HepG2 (cell line): ENCODE results near the gene NME7. TPM values are rescaled to one million over a fixed set of nuclear protein-coding genes. Genes with fewer than 3 reads are reported as not detected.
A peak's percentile ranks its signal among the peaks of the same experiment; 100 is the strongest.

Experiments
- KLF13 ChIP-seq: sonication (generic); formaldehyde crosslinking; IDR thresholded peaks from 2 replicates; pipeline ENCODE4 v1.4.0; 2020; ENCODE audit warnings: mild to moderate bottlenecking, missing genetic modification reagents
- NFYC ChIP-seq: IDR thresholded peaks from 2 replicates; pipeline ENCODE4 v1.6.1; 2016; ENCODE audit warnings: missing genetic modification reagents, missing compliant biosample characterization
- NRL ChIP-seq: sonication (generic); formaldehyde crosslinking; IDR thresholded peaks from 2 replicates; pipeline ENCODE4 v1.5.0; 2020; ENCODE audit warnings: missing genetic modification reagents, mild to moderate bottlenecking, moderate library complexity, borderline replicate concordance
- PITX1 ChIP-seq: sonication (generic); formaldehyde crosslinking; IDR thresholded peaks from 2 replicates; pipeline ENCODE4 v1.5.1; 2020; ENCODE audit warnings: mild to moderate bottlenecking, missing genetic modification reagents
- RFX5 ChIP-seq: IDR thresholded peaks from 2 replicates; pipeline ENCODE4 v1.6.1; 2011; ENCODE audit warnings: low read depth, low read length, improper control_type of control experiment
- SMAD9 ChIP-seq: sonication (generic); formaldehyde crosslinking; IDR thresholded peaks from 2 replicates; pipeline ENCODE4 v1.5.1; 2020; ENCODE audit warnings: mild to moderate bottlenecking, missing genetic modification reagents
- TCF7 ChIP-seq: sonication (generic); IDR thresholded peaks from 2 replicates; pipeline ENCODE4 v1.6.1; 2016; ENCODE audit warnings: antibody characterized with exemption, low read depth
- TMF1 ChIP-seq: sonication (generic); formaldehyde crosslinking; IDR thresholded peaks from 2 replicates; pipeline ENCODE4 v1.8.1; 2022; ENCODE audit warnings: low read depth, missing genetic modification reagents
- ZNF501 ChIP-seq: sonication (generic); formaldehyde crosslinking; IDR thresholded peaks from 2 replicates; pipeline ENCODE4 v1.5.1; 2020; ENCODE audit warnings: mild to moderate bottlenecking, moderate library complexity, missing genetic modification reagents
- ZNF615 ChIP-seq: sonication (generic); formaldehyde crosslinking; IDR thresholded peaks from 2 replicates; pipeline ENCODE4 v1.5.0; 2020; ENCODE audit warnings: mild to moderate bottlenecking, missing genetic modification reagents, borderline replicate concordance
- ZNF713 ChIP-seq: sonication (generic); formaldehyde crosslinking; IDR thresholded peaks from 2 replicates; pipeline ENCODE4 v1.4.0; 2020; ENCODE audit warnings: mild to moderate bottlenecking, missing genetic modification reagents
- polyA plus RNA-seq, 8 experiments: library from polyadenylated mRNA; depleted of rRNA in 3 of 8; stranded (reverse) in 7 of 8; unstranded in 1 of 8; fragments of >200 nt; fragmentation: Illumina TruSeq in 4 of 8; extraction: Trizol in 4 of 8; gene quantifications; 2 replicates each; pipeline versions ENCODE4 v1.2.1 to v1.2.3, GENCODE V29; 2011 to 2016; ENCODE audit warnings: low read depth in 4 of 8, missing spikeins in 1 of 8, mixed read lengths in 1 of 8; ENCODE audit not compliant: insufficient read depth in 1 of 8
- total RNA-seq, 5 experiments: library from RNA; depleted of rRNA; stranded (reverse); fragments of >200 nt; fragmentation: Illumina TruSeq; extraction: Trizol; gene quantifications; 2 replicates each; pipeline ENCODE4 v1.2.3, GENCODE V29; 2016; ENCODE audit warnings: low read depth in 1 of 5
- TF ChIP-seq, protein P1 (sequence below): sonication (generic); formaldehyde crosslinking; IDR thresholded peaks from 2 replicates; pipeline ENCODE4 v1.4.0; 2020; ENCODE audit warnings: missing genetic modification reagents
- TF ChIP-seq, protein P2 (sequence below): sonication (generic); formaldehyde crosslinking; IDR thresholded peaks from 2 replicates; pipeline ENCODE4 v1.5.0; 2020; ENCODE audit warnings: missing genetic modification reagents
- TF ChIP-seq, protein P3 (sequence below): sonication (generic); formaldehyde crosslinking; IDR thresholded peaks from 2 replicates; pipeline ENCODE4 v1.8.0; 2022; ENCODE audit warnings: missing genetic modification reagents, mild to moderate bottlenecking, moderate library complexity, borderline replicate concordance
- TF ChIP-seq, protein P4 (sequence below): sonication (generic); formaldehyde crosslinking; IDR thresholded peaks from 2 replicates; pipeline ENCODE4 v1.8.1; 2023; ENCODE audit warnings: mild to moderate bottlenecking, missing genetic modification reagents
- TF ChIP-seq, protein P5 (sequence below): IDR thresholded peaks from 2 replicates; pipeline ENCODE4 v1.6.1; 2016; ENCODE audit warnings: low read depth, missing genetic modification reagents, missing compliant biosample characterization
- TF ChIP-seq, protein P6 (sequence below): IDR thresholded peaks from 2 replicates; pipeline ENCODE4 v1.6.1; 2016; ENCODE audit warnings: mild to moderate bottlenecking, missing biosample characterization, missing genetic modification reagents

The NME7 gene
- total and polyA plus RNA-seq, 2 of the 13 experiments (the other 11 are each of a cell fraction or from before 2014, with no cell fraction given): 9.4 to 22.5 TPM

DNA sequence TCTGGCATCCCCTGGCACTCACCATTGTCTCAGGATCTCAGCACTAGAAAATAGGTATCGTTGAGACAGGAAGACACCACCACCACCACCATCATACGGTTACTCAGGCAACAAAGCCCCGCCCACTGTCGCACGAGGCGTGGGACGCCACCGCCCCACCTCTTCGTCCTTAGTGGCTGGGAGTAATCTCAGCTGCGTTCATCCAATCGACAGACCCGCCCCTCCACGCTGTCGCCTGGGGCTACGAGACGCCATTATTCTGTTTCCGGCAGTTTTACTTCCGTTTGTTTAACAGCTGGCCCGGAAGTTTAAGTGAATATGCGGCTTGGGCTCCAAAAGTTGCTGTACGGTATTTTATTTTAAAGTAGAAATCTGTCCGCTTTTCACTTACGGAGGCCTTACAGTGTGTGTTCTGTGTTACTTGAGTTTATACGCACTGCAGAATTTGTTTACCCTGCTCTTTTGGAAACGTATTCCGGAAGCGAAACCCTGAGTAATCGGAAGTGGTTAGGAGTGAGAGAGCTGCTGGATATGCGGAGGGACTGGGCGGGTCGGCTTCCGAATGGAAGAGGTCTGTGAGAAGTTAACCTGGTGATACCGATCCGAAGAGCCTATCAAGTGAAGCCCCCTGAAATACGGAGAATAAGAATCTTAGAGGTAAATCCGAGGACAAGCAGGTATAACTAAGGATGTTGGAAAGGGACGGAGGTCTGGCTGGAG is at the start of gene NME7, which contains the start of gene BLZF1 (continued):
- no peak; the same call in 1 of the 2 replicates for TF ChIP-seq RFX5
- peak; percentile 77 for TF ChIP-seq ZNF501
- no peak for TF ChIP-seq SMAD9 (CRISPR knock-in tag)
- TF ChIP-seq, protein P1, sequence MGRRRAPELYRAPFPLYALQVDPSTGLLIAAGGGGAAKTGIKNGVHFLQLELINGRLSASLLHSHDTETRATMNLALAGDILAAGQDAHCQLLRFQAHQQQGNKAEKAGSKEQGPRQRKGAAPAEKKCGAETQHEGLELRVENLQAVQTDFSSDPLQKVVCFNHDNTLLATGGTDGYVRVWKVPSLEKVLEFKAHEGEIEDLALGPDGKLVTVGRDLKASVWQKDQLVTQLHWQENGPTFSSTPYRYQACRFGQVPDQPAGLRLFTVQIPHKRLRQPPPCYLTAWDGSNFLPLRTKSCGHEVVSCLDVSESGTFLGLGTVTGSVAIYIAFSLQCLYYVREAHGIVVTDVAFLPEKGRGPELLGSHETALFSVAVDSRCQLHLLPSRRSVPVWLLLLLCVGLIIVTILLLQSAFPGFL: no peak
- peak; percentile 72 for TF ChIP-seq NFYC (CRISPR knock-in tag)
- no peak for TF ChIP-seq TCF7
- TF ChIP-seq, protein P2, sequence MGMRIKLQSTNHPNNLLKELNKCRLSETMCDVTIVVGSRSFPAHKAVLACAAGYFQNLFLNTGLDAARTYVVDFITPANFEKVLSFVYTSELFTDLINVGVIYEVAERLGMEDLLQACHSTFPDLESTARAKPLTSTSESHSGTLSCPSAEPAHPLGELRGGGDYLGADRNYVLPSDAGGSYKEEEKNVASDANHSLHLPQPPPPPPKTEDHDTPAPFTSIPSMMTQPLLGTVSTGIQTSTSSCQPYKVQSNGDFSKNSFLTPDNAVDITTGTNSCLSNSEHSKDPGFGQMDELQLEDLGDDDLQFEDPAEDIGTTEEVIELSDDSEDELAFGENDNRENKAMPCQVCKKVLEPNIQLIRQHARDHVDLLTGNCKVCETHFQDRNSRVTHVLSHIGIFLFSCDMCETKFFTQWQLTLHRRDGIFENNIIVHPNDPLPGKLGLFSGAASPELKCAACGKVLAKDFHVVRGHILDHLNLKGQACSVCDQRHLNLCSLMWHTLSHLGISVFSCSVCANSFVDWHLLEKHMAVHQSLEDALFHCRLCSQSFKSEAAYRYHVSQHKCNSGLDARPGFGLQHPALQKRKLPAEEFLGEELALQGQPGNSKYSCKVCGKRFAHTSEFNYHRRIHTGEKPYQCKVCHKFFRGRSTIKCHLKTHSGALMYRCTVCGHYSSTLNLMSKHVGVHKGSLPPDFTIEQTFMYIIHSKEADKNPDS (CRISPR knock-in tag): no peak
- TF ChIP-seq, protein P3, sequence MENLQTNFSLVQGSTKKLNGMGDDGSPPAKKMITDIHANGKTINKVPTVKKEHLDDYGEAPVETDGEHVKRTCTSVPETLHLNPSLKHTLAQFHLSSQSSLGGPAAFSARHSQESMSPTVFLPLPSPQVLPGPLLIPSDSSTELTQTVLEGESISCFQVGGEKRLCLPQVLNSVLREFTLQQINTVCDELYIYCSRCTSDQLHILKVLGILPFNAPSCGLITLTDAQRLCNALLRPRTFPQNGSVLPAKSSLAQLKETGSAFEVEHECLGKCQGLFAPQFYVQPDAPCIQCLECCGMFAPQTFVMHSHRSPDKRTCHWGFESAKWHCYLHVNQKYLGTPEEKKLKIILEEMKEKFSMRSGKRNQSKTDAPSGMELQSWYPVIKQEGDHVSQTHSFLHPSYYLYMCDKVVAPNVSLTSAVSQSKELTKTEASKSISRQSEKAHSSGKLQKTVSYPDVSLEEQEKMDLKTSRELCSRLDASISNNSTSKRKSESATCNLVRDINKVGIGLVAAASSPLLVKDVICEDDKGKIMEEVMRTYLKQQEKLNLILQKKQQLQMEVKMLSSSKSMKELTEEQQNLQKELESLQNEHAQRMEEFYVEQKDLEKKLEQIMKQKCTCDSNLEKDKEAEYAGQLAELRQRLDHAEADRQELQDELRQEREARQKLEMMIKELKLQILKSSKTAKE: no peak
- TF ChIP-seq, protein P4, sequence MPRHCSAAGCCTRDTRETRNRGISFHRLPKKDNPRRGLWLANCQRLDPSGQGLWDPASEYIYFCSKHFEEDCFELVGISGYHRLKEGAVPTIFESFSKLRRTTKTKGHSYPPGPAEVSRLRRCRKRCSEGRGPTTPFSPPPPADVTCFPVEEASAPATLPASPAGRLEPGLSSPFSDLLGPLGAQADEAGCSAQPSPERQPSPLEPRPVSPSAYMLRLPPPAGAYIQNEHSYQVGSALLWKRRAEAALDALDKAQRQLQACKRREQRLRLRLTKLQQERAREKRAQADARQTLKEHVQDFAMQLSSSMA (CRISPR knock-in tag): no peak
- TF ChIP-seq TMF1 (CRISPR knock-in tag): no peak
- TF ChIP-seq, protein P5, sequence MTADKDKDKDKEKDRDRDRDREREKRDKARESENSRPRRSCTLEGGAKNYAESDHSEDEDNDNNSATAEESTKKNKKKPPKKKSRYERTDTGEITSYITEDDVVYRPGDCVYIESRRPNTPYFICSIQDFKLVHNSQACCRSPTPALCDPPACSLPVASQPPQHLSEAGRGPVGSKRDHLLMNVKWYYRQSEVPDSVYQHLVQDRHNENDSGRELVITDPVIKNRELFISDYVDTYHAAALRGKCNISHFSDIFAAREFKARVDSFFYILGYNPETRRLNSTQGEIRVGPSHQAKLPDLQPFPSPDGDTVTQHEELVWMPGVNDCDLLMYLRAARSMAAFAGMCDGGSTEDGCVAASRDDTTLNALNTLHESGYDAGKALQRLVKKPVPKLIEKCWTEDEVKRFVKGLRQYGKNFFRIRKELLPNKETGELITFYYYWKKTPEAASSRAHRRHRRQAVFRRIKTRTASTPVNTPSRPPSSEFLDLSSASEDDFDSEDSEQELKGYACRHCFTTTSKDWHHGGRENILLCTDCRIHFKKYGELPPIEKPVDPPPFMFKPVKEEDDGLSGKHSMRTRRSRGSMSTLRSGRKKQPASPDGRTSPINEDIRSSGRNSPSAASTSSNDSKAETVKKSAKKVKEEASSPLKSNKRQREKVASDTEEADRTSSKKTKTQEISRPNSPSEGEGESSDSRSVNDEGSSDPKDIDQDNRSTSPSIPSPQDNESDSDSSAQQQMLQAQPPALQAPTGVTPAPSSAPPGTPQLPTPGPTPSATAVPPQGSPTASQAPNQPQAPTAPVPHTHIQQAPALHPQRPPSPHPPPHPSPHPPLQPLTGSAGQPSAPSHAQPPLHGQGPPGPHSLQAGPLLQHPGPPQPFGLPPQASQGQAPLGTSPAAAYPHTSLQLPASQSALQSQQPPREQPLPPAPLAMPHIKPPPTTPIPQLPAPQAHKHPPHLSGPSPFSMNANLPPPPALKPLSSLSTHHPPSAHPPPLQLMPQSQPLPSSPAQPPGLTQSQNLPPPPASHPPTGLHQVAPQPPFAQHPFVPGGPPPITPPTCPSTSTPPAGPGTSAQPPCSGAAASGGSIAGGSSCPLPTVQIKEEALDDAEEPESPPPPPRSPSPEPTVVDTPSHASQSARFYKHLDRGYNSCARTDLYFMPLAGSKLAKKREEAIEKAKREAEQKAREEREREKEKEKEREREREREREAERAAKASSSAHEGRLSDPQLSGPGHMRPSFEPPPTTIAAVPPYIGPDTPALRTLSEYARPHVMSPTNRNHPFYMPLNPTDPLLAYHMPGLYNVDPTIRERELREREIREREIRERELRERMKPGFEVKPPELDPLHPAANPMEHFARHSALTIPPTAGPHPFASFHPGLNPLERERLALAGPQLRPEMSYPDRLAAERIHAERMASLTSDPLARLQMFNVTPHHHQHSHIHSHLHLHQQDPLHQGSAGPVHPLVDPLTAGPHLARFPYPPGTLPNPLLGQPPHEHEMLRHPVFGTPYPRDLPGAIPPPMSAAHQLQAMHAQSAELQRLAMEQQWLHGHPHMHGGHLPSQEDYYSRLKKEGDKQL (CRISPR knock-in tag): no peak
- no peak for TF ChIP-seq ZNF713
- no peak for TF ChIP-seq ZNF615 (CRISPR knock-in tag)
- TF ChIP-seq, protein P6, sequence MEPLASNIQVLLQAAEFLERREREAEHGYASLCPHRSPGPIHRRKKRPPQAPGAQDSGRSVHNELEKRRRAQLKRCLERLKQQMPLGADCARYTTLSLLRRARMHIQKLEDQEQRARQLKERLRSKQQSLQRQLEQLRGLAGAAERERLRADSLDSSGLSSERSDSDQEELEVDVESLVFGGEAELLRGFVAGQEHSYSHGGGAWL (CRISPR knock-in tag): 0 out of 2 replicates have a peak, but pooled peaks have one; percentile 9
- TF ChIP-seq NRL (CRISPR knock-in tag): no peak
- TF ChIP-seq KLF13: no peak
- TF ChIP-seq PITX1 (CRISPR knock-in tag): no peak; the same call in 1 of the 2 replicates
